ENCODE results near the gene SLN. TPM values are rescaled to one million over a fixed set of nuclear protein-coding genes. Genes with fewer than 3 reads are reported as not detected.

SLN gene
- total RNA-seq, 3 donors from 2014 or later: not detected

GRCh38 chr11:107704451-107704850 is 7.4 kb downstream of the SLN start:
- Histone ChIP-seq H3K9me3 (no peaks in the 10 kb centered on the region), H3K27me3 (no peaks in the 10 kb centered on the region), H3K4me1 (no peaks in the 10 kb centered on the region), H3K36me3 (no peaks in the 10 kb centered on the region), H3K4me3 (no peak overlapping the region), H3K27ac (no peak overlapping the region)
- no peak for DNase-seq (ENCODE audit: low spot score in 2 of 2)
- TF ChIP-seq POLR2A (IDR thresholded peaks at IDR 0.05) (no peak), POLR2AphosphoS5 (IDR thresholded peaks at IDR 0.05) (no peak), CTCF (IDR thresholded peaks at IDR 0.05) (no peak)
- intact Hi-C loops (cut with DNase I; ENCODE audit: low total_unique reads): no loop called here

- Histone ChIP-seq H3K9me3 (no peaks in the 10 kb centered on the region), H3K4me3 (no peak overlapping the region), H3K27ac (no peak overlapping the region), H3K4me1 (no peaks in the 10 kb centered on the region), H3K27me3 (no peaks in the 10 kb centered on the region), H3K36me3 (no peaks in the 10 kb centered on the region)
- DNase-seq (ENCODE audit: low spot score in 2 of 2): no peak
- no peak for TF ChIP-seq POLR2A (IDR thresholded peaks at IDR 0.05)
- TF ChIP-seq POLR2AphosphoS5 (IDR thresholded peaks at IDR 0.05): no peak
- no peak for TF ChIP-seq CTCF (IDR thresholded peaks at IDR 0.05)
- intact Hi-C loops (cut with DNase I; ENCODE audit: low total_unique reads): no loop called here
Measured at GRCh38 chr11:107702723-107703122, 9.1 kb downstream of the SLN start.

DNA sequence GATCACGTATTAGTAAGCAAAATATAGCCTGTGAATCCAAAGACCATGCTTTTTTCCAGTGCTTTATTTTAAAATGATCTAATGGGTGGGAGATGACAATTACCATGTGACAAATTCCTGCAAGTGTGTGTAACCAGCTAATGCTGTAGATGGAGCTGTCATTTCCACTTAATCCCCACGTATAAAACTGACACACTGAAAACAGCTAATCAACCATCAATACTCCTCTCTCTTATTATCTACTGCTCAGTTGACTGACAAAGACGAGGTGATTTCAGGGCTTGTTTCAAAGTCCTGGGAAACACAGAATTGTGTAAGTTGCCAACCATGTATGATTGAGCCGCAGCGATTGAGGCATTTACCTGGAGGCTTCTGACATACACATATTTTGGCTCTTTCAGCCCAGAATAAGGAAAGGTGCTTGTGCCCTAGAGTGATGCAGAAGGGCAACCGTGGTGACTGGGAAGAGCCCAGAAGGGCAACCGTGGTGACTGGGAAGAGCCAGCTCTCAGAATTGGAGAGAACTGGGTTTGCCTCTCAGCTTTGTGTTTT is 9.7 kb downstream of the SLN start:
- Histone ChIP-seq H3K9me3 (no peaks in the 10 kb centered on the region), H3K27ac (no peak overlapping the region), H3K4me1 (no peaks in the 10 kb centered on the region), H3K4me3 (no peak overlapping the region), H3K27me3 (no peaks in the 10 kb centered on the region), H3K36me3 (no peaks in the 10 kb centered on the region)
- intact Hi-C loops (cut with DNase I; ENCODE audit: low total_unique reads): no loop called here
- no peak for DNase-seq (ENCODE audit: low spot score in 2 of 2)
- TF ChIP-seq CTCF (IDR thresholded peaks at IDR 0.05) (no peak), POLR2AphosphoS5 (IDR thresholded peaks at IDR 0.05) (no peak), POLR2A (IDR thresholded peaks at IDR 0.05) (no peak)

- no peak overlapping the region for H3K27ac ChIP-seq
- intact Hi-C loops (cut with DNase I; ENCODE audit: low total_unique reads): no loop called here
- DNase-seq (ENCODE audit: low spot score in 2 of 2): no peak
- H3K4me3 ChIP-seq: no peak overlapping the region
- no peaks in the 10 kb centered on the region for H3K4me1 ChIP-seq
- no peaks in the 10 kb centered on the region for H3K27me3 ChIP-seq
- H3K9me3 ChIP-seq: no peaks in the 10 kb centered on the region
- TF ChIP-seq POLR2A (IDR thresholded peaks at IDR 0.05) (no peak), POLR2AphosphoS5 (IDR thresholded peaks at IDR 0.05) (no peak), CTCF (IDR thresholded peaks at IDR 0.05) (no peak)
- H3K36me3 ChIP-seq: no peaks in the 10 kb centered on the region
Measured at GRCh38 chr11:107699371-107700285, 12.2 kb downstream of the SLN start.

DNA sequence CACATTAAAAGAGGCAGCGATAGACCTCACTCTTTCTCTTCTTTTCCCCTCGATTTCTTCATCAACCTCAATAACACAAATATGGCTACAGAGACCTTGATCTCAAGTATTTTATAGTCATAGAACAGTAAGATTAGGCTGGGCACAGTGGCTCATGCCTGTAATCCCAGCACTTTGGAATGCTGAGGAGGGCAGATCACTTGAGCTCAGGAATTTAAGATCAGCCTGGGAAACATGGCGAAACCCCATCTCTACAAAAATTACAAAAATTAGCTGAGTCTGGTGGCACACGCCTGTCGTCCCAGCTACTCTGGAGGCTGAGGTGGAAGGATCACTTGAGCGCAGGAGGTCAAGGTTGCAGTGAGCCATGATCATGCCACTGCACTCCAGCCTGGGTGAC is 14.6 kb downstream of the SLN start:
- Histone ChIP-seq H3K9me3 (no peaks in the 10 kb centered on the region), H3K27ac (no peak overlapping the region), H3K4me3 (no peak overlapping the region), H3K36me3 (no peaks in the 10 kb centered on the region), H3K4me1 (no peaks in the 10 kb centered on the region), H3K27me3 (no peaks in the 10 kb centered on the region)
- no peak for DNase-seq (ENCODE audit: low spot score in 2 of 2)
- TF ChIP-seq POLR2AphosphoS5 (IDR thresholded peaks at IDR 0.05) (no peak), CTCF (IDR thresholded peaks at IDR 0.05) (no peak), POLR2A (IDR thresholded peaks at IDR 0.05) (no peak)
- intact Hi-C loops (cut with DNase I; ENCODE audit: low total_unique reads): no loop called here

Measured in breast epithelium (tissue), 4 donors.